Thoracic aorta (tissue), 2 donors: ENCODE data around the gene TNNI2. TPM values are rescaled to one million over a fixed set of nuclear protein-coding genes. Genes with fewer than 3 reads are reported as not detected.

Experiments used
- ATAC-seq: fragments of 150-250 bp; one replicate; pipeline ENCODE4 v1.8.0; 2017; ENCODE audit warnings: low read depth; ENCODE audit not compliant: insufficient number of reproducible peaks, low FRiP score
- DNase-seq: peaks from one replicate; pipeline ENCODE4 v3.0.0-alpha.2; 2020; ENCODE audit warnings: low spot score
- H3K27ac ChIP-seq, 2 donors: fragments of 200-600 bp; sonication (generic); 1 replicate in 1 of 2; 2 replicates in 1 of 2; pipeline ENCODE4 v1.5.1; 2016; ENCODE audit warnings: mild to moderate bottlenecking in 2 of 2, moderate library complexity in 2 of 2
- H3K27me3 ChIP-seq: fragments of 200-600 bp; sonication (generic); replicated peaks from 2 replicates; pipeline ENCODE4 v1.6.0; 2016; ENCODE audit warnings: mild to moderate bottlenecking; ENCODE audit not compliant: insufficient read depth
- H3K36me3 ChIP-seq: fragments of 200-600 bp; sonication (generic); one replicate; pipeline ENCODE4 v1.5.1; 2016
- H3K4me1 ChIP-seq, 2 donors: fragments of 200-600 bp; sonication (generic); 1 replicate in 1 of 2; 2 replicates in 1 of 2; pipeline versions ENCODE4 v1.5.1 to v1.6.0; 2016; ENCODE audit warnings: low read depth in 2 of 2, mild to moderate bottlenecking in 1 of 2; ENCODE audit not compliant: control insufficient read depth in 1 of 2
- H3K4me3 ChIP-seq: fragments of 200-600 bp; sonication (generic); 2 replicates; pipeline ENCODE4 v1.5.1; 2016; ENCODE audit warnings: mild to moderate bottlenecking
- H3K9me3 ChIP-seq: fragments of 200-600 bp; sonication (generic); 2 replicates; pipeline ENCODE4 v1.5.1; 2016
- total RNA-seq, 2 donors: library from RNA; depleted of rRNA; stranded (reverse); fragments of >200 nt; gene quantifications; one replicate each; pipeline versions ENCODE4 v1.1.0 to v1.2.3, GENCODE V29; 2016
- TF ChIP-seq, protein P1 (sequence below): fragments of 200-600 bp; sonication (generic); IDR thresholded peaks from one replicate; pipeline ENCODE4 v1.5.1; 2019; ENCODE audit warnings: antibody characterized with exemption

The TNNI2 gene
- total RNA-seq, 2 donors from 2014 or later: not detected

DNA sequence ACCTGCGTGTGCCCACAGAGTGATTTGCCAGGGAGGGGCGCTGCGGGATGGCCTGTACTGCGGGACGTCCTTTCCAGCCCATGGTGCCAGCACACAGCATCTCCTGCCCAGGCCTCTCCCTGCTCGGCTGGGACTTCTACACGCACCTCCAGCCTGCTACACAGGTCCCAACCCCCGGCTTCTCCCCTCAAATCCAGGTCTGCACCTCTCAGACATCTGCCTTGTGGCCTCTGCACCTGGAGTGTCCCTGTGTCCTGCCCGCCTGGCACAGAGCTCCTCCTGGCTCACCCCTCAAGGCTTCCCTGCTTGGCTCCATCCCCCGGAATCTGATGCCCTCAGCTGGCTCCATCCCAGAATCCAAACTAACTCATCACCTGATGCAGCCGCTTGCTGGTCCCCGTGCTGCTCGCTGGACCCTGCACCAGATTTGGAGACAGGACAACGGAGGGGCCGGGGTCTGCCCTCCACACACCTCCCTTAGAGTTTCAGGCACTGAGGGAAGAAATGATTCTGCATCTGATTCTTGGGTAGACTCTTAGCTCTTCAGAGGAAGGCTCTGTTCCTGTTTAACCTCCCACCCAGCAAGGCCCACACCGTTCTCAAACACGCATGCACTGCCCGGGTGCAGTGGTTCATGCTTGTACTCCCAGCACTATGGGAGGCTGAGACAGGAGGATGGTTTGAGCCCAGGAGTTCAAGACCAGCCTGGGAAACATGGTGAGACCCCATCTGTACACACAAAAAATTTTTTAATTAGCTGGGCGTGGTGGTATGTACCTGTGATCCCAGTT, 10.1 kb downstream of the TNNI2 start:
- peaks cover 0 to 4% of the 10 kb centered on the region in 2 donors for H3K4me1 ChIP-seq
- no peaks in the 10 kb centered on the region for H3K9me3 ChIP-seq
- H3K27me3 ChIP-seq: no peaks in the 10 kb centered on the region
- H3K36me3 ChIP-seq: no peaks in the 10 kb centered on the region
- TF ChIP-seq, protein P1, sequence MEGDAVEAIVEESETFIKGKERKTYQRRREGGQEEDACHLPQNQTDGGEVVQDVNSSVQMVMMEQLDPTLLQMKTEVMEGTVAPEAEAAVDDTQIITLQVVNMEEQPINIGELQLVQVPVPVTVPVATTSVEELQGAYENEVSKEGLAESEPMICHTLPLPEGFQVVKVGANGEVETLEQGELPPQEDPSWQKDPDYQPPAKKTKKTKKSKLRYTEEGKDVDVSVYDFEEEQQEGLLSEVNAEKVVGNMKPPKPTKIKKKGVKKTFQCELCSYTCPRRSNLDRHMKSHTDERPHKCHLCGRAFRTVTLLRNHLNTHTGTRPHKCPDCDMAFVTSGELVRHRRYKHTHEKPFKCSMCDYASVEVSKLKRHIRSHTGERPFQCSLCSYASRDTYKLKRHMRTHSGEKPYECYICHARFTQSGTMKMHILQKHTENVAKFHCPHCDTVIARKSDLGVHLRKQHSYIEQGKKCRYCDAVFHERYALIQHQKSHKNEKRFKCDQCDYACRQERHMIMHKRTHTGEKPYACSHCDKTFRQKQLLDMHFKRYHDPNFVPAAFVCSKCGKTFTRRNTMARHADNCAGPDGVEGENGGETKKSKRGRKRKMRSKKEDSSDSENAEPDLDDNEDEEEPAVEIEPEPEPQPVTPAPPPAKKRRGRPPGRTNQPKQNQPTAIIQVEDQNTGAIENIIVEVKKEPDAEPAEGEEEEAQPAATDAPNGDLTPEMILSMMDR: no peak
- ATAC-seq (no peak), DNase-seq (no peak)
- H3K27ac ChIP-seq: no peak overlapping the region
- H3K4me3 ChIP-seq: no peak overlapping the region

DNA sequence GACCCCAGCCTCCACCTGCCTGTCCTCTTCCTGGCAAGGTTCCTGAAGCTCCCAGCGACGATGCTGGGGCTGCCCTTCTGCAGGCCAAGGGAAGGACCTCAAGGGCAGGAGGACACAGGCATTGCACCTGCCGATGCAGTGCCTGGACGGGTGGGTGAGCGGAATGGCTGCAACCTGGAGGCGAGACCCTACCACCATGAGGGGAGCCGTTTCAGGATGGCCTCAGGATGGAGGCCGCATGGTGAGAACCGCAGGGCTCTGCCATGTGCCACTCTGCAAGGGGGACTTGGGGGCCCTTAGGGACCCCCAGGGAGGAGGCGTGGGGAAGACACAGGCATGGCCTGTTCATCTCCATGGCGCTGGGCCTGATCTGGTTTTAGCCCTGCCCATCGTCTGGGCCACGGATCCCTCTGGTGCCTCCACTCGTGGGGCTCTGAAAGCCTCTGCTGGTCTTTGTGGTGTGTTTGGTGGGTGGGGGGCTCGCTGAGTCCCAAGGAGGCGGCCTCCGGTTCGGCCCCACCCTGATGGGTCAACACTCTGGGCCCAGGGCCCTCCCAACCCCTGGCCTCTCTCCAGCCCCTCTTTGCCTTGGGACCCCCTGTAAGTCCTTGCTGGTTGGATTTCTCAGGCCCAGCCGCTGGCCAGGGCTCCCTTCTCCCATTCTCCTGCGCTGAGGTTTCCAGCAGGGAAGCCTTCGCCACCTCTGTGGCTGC, 12.8 kb downstream of the TNNI2 start:
- no peak overlapping the region for H3K4me3 ChIP-seq
- DNase-seq (no peak), ATAC-seq (no peak)
- peak overlapping the region in 1 of 2 donors; percentile 21 for H3K27ac ChIP-seq
- H3K4me1 ChIP-seq: peaks cover 0 to 4% of the 10 kb centered on the region in 2 donors
- H3K27me3 ChIP-seq: no peaks in the 10 kb centered on the region
- H3K36me3 ChIP-seq: no peaks in the 10 kb centered on the region
- TF ChIP-seq, protein P1: no peak
- H3K9me3 ChIP-seq: no peaks in the 10 kb centered on the region

DNA sequence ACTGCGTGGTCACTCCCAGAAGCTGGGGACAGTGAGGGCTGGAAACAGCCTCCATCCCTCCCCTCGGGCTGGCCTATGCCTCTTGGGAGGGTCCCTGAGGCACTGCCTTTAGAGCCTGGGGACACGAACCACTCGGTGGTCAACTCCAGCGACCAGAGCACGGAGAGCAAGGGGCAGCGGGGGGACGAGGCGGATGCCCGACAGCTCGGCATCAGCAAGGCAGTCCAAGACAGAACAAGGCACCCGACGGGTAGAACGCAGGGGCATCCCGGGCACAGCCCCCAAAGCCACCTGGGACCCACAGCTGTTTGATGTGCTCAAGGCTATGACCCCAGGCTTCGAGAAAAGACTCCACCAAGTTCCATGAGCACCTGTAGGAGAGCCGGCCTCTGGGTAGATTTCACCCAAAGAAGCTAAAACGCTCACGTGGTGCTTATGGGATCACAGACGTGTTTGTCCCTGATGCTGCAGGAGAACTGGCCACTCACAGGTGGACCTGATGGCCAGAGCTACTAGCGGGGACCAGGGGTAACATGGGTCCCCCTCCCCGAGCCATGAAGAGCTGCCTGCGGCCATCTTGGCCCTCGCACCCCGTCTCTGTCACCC, 13.6 kb downstream of the TNNI2 start:
- Histone ChIP-seq H3K4me1 (peaks cover 0 to 4% of the 10 kb centered on the region in 2 donors), H3K9me3 (no peaks in the 10 kb centered on the region), H3K36me3 (no peaks in the 10 kb centered on the region), H3K27ac (no peak overlapping the region), H3K27me3 (no peaks in the 10 kb centered on the region), H3K4me3 (no peak overlapping the region)
- no peak for DNase-seq
- no peak for ATAC-seq
- TF ChIP-seq, protein P1: no peak

DNA sequence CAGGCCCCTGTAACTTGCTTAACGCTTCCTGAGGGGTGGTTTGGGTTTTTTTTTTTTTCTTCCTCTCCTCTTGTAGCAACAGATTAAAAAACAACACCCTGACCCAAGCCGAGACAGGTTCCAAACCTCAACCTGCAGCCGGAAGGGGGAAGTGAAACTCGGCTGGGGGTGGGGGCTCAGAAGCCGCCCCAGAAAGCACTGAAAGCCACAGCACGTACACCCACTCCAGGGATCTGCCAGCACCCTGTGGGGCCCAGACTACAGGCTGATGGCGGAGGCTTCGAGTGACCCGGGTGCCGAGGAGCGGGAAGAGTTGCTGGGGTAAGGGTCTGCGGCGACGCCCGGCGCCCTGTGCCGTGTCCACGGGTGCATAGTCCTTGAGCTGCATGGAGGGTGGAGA, 14.1 kb downstream of the TNNI2 start, which contains the start of gene LSP1:
Gene LSP1, plus strand, starts transcription at position 208 of the 400 bp plus-strand sequence. Its CDS starts 61 bp downstream, at position 269.
- TF ChIP-seq, protein P1: no peak
- no peak for DNase-seq
- peak within 1 kb of the TSS; percentile 56 for H3K4me3 ChIP-seq

More for the DNA sequence above, 14.1 kb downstream of the TNNI2 start, which contains the start of gene LSP1:
- no peaks in the 10 kb centered on the region for H3K9me3 ChIP-seq
- no peaks in the 10 kb centered on the region for H3K27me3 ChIP-seq
- H3K36me3 ChIP-seq: no peaks in the 10 kb centered on the region
- peak within 1 kb of the TSS in 1 of 2 donors; percentile 1 for H3K27ac ChIP-seq
- H3K4me1 ChIP-seq: peaks cover 0 to 4% of the 10 kb centered on the region in 2 donors
- ATAC-seq: no peak
